ENCODE data around the gene RPS27. TPM values are rescaled to one million over a fixed set of nuclear protein-coding genes. Genes with fewer than 3 reads are reported as not detected.

Gene RPS27
- total and polyA plus RNA-seq, 2 of the 13 experiments (the other 11 are each of a cell fraction or from before 2014, with no cell fraction given): 3,737 to 9,964 TPM

GRCh38 chr1:153963030-153963849 is 27.3 kb upstream of the RPS27 start, which contains the start of gene SLC39A1 (continued):
- TF ChIP-seq HOMEZ (CRISPR knock-in tag; IDR thresholded peaks at IDR 0.05; ENCODE audit: low read depth): no peak
- TF ChIP-seq SIX4 (CRISPR knock-in tag; IDR thresholded peaks at IDR 0.05): no peak
- no peak for TF ChIP-seq RFX3 (CRISPR knock-in tag; IDR thresholded peaks at IDR 0.05)
- TF ChIP-seq ZNF224 (CRISPR knock-in tag; IDR thresholded peaks at IDR 0.05): no peak
- 0 out of 2 replicates have a peak, but pooled peaks have one; percentile 28 for TF ChIP-seq ZNF564 (CRISPR knock-in tag; IDR thresholded peaks at IDR 0.05)
- TF ChIP-seq CENPBD1 (CRISPR knock-in tag; IDR thresholded peaks at IDR 0.05; ENCODE audit: borderline replicate concordance, low read depth): no peak
- TF ChIP-seq TCF7L2 (IDR thresholded peaks at IDR 0.05; ENCODE audit: low read depth, low read length): no peak
- no peak for TF ChIP-seq MED8 (CRISPR knock-in tag; IDR thresholded peaks at IDR 0.05; ENCODE audit: insufficient replicate concordance)
- TF ChIP-seq ZNF850 (CRISPR knock-in tag; conservative IDR thresholded peaks at IDR 0.05): no peak
- TF ChIP-seq CTCF (CRISPR knock-in tag; IDR thresholded peaks at IDR 0.05): no peak; the same call in 1 of the 2 replicates
- TF ChIP-seq ZNF205 (CRISPR knock-in tag; IDR thresholded peaks at IDR 0.05): no peak
- peak; percentile 75; the same call in 1 of the 2 replicates for TF ChIP-seq ARID4A (CRISPR knock-in tag; IDR thresholded peaks at IDR 0.05; ENCODE audit: borderline replicate concordance)
- TF ChIP-seq ZNF383 (CRISPR knock-in tag; IDR thresholded peaks at IDR 0.05; ENCODE audit: borderline replicate concordance): no peak
- no peak for TF ChIP-seq ZNF367 (CRISPR knock-in tag; IDR thresholded peaks at IDR 0.05; ENCODE audit: borderline replicate concordance)
- peak; percentile 24; the same call in 1 of the 2 replicates for TF ChIP-seq ZFP90 (CRISPR knock-in tag; IDR thresholded peaks at IDR 0.05; ENCODE audit: borderline replicate concordance)
- peak; percentile 49; the same call in 1 of the 2 replicates for TF ChIP-seq HDAC1 (CRISPR knock-in tag; IDR thresholded peaks at IDR 0.05)
- TF ChIP-seq ZNF724P (CRISPR knock-in tag; IDR thresholded peaks at IDR 0.05; ENCODE audit: borderline replicate concordance): no peak
- TF ChIP-seq ZNF768 (CRISPR knock-in tag; IDR thresholded peaks at IDR 0.05): no peak; the same call in 1 of the 2 replicates
- no peak for TF ChIP-seq DDIT3 (CRISPR knock-in tag; IDR thresholded peaks at IDR 0.05)
- TF ChIP-seq ZNF317 (CRISPR knock-in tag; IDR thresholded peaks at IDR 0.05): peak; percentile 28; the same call in 1 of the 2 replicates
- no peak for TF ChIP-seq RARG (CRISPR knock-in tag; IDR thresholded peaks at IDR 0.05; ENCODE audit: low read depth)
